Measurements from ENCODE around the gene CACNA1D. TPM values are rescaled to one million over a fixed set of nuclear protein-coding genes. Genes with fewer than 3 reads are reported as not detected.

The CACNA1D gene
- total and polyA plus RNA-seq, 2 experiments from 2014 or later: 5.2 to 27.8 TPM

DNA sequence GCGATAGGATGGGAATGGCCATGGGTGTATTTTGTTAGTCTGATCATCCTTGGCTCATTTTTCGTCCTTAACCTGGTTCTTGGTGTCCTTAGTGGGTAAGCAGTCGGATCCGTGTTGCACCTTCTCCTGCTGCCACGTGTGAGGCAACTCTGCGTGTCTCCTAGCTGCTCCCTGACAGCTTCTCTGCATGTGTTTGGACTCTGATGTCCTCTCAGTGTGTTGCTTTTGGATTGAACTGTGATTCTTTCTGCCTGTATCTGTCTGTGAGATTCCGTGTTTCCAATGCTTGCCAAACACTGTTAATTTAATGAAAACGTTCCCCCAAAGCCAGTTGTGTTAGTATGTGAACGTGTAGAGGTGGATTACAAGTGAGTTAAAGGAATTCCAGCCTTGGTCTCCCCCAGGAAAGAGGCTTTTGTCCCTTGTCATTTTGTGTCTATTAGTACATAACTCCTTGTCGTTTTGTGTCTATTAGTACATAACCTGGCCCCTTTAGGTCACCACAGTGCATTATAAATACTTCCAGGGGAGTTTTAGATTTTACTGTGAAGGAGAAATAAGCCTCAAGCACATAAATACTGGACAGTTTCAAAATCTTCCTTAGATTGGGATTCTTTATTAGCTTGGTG lies 179.4 kb downstream of the CACNA1D start:
- no peak for DNase-seq (ENCODE audit: low spot score)

DNA sequence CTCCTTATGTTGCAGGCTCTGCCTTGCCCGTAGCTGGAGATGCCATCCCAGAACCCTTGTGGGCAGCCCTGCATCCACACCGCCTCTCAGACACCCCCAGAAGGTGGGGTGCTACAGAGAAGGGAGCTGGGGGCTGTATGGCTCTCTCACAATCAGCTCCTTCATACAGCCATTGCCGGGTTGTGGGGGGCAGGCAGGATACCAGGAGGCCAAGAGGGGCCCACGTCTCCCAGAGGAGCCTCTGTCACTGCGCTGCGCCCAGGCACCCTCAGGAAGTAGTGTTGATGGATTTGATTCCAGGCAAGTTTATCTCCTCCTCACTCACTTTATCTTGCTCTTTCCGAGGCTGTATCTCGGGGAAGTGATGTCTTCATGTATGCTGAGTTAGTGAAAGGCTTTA lies 180.2 kb downstream of the CACNA1D start:
- Histone ChIP-seq H3K9me2 (replicated peaks; ENCODE audit: insufficient read depth) (no peaks in the 10 kb centered on the region), H3K4me3 (no peak overlapping the region), H2AFZ (no peak overlapping the region), H3K27me3 (no peaks in the 10 kb centered on the region), H3K4me2 (peak overlapping the region; percentile 31), H3K27ac (peak overlapping the region; percentile 71), H3K36me3 (replicated peaks; ENCODE audit: insufficient read depth, low read depth) (no peaks in the 10 kb centered on the region), H3K79me2 (no peaks in the 10 kb centered on the region), H3K9me3 (ENCODE audit: low read depth) (no peaks in the 10 kb centered on the region), H4K20me1 (ENCODE audit: insufficient read depth, poor library complexity, severe bottlenecking) (no peaks in the 10 kb centered on the region), H3K4me1 (ENCODE audit: insufficient read depth) (peaks cover 16% of the 10 kb centered on the region)
- TF ChIP-seq EZH2 (IDR thresholded peaks at IDR 0.05; ENCODE audit: borderline replicate concordance) (no peak), EZH2phosphoT487 (IDR thresholded peaks at IDR 0.05; ENCODE audit: low read depth, severe bottlenecking, unreplicated experiment) (no peak)
- TF ChIP-seq, protein P1, sequence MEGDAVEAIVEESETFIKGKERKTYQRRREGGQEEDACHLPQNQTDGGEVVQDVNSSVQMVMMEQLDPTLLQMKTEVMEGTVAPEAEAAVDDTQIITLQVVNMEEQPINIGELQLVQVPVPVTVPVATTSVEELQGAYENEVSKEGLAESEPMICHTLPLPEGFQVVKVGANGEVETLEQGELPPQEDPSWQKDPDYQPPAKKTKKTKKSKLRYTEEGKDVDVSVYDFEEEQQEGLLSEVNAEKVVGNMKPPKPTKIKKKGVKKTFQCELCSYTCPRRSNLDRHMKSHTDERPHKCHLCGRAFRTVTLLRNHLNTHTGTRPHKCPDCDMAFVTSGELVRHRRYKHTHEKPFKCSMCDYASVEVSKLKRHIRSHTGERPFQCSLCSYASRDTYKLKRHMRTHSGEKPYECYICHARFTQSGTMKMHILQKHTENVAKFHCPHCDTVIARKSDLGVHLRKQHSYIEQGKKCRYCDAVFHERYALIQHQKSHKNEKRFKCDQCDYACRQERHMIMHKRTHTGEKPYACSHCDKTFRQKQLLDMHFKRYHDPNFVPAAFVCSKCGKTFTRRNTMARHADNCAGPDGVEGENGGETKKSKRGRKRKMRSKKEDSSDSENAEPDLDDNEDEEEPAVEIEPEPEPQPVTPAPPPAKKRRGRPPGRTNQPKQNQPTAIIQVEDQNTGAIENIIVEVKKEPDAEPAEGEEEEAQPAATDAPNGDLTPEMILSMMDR (IDR thresholded peaks at IDR 0.05; ENCODE audit: poor library complexity): no peak
- WGBS (ENCODE audit: low lambda C conversion rate, missing lambda C conversion rate): 71% methylated on average over 8 of the region's 8 CpGs
- DNase-seq (ENCODE audit: low spot score): no peak

More for the DNA sequence above, 179.4 kb downstream of the CACNA1D start:
- Histone ChIP-seq H3K4me3 (no peak overlapping the region), H3K27me3 (no peaks in the 10 kb centered on the region), H3K36me3 (replicated peaks; ENCODE audit: insufficient read depth, low read depth) (no peaks in the 10 kb centered on the region), H3K4me1 (ENCODE audit: insufficient read depth) (peaks cover 16% of the 10 kb centered on the region), H3K9me2 (replicated peaks; ENCODE audit: insufficient read depth) (no peaks in the 10 kb centered on the region), H2AFZ (no peak overlapping the region), H3K79me2 (no peaks in the 10 kb centered on the region), H4K20me1 (ENCODE audit: insufficient read depth, poor library complexity, severe bottlenecking) (no peaks in the 10 kb centered on the region), H3K4me2 (peak overlapping the region; percentile 31), H3K27ac (peak overlapping the region; percentile 71), H3K9me3 (ENCODE audit: low read depth) (no peaks in the 10 kb centered on the region)
- TF ChIP-seq, protein P1 (IDR thresholded peaks at IDR 0.05; ENCODE audit: poor library complexity): no peak
- no peak for TF ChIP-seq EZH2 (IDR thresholded peaks at IDR 0.05; ENCODE audit: borderline replicate concordance)
- no peak for TF ChIP-seq EZH2phosphoT487 (IDR thresholded peaks at IDR 0.05; ENCODE audit: low read depth, severe bottlenecking, unreplicated experiment)
- WGBS (ENCODE audit: low lambda C conversion rate, missing lambda C conversion rate): 62% methylated on average over 10 of the region's 10 CpGs

DNA sequence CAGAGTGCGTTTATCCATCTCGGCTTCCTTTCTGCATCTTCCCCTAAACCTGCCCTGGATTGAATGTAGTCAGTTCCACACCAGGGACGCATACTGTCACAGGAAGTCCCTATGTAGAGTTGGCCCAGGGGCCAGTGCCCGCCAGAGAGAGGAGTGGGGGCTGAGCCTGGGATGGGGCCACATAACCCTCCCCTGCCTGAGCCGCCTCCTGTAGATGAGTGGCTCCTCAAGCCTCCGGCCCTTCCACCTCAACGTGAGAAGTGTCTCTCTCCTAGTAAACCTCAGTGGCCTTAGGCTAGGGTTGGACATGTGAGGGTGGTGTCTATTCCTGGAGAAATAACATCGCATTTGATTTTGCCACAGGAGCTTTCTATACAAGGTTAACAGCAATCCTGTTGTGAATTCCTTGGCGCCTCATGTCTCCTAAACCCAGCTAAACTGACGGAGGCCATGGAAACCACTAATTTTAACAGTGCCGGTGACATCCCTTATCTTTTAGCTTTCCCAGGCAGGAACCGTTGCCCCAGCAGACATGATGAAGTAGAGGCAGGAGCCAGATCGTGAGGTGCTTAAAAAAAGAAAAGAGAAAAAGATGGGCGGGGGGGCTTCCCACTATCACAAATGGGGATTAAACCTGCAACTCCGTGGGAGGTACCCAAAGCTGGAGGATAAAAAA lies 180.7 kb downstream of the CACNA1D start:
- Histone ChIP-seq H3K27ac (no peak overlapping the region), H4K20me1 (ENCODE audit: insufficient read depth, poor library complexity, severe bottlenecking) (no peaks in the 10 kb centered on the region), H3K27me3 (no peaks in the 10 kb centered on the region), H3K9me3 (ENCODE audit: low read depth) (no peaks in the 10 kb centered on the region), H3K4me2 (no peak overlapping the region), H3K9me2 (replicated peaks; ENCODE audit: insufficient read depth) (no peaks in the 10 kb centered on the region), H3K79me2 (no peaks in the 10 kb centered on the region), H3K4me1 (ENCODE audit: insufficient read depth) (peaks cover 16% of the 10 kb centered on the region), H2AFZ (no peak overlapping the region), H3K4me3 (no peak overlapping the region), H3K36me3 (replicated peaks; ENCODE audit: insufficient read depth, low read depth) (no peaks in the 10 kb centered on the region)
- TF ChIP-seq EZH2phosphoT487 (IDR thresholded peaks at IDR 0.05; ENCODE audit: low read depth, severe bottlenecking, unreplicated experiment) (no peak), EZH2 (IDR thresholded peaks at IDR 0.05; ENCODE audit: borderline replicate concordance) (no peak)
- TF ChIP-seq, protein P1 (IDR thresholded peaks at IDR 0.05; ENCODE audit: poor library complexity): no peak
- 82% methylated on average over 15 of the region's 15 CpGs for WGBS (ENCODE audit: low lambda C conversion rate, missing lambda C conversion rate)
- DNase-seq (ENCODE audit: low spot score): no peak
